HEK293 (cell line): ENCODE results near the gene MED29.

Experiments used
- ZNF114 ChIP-seq: fragments of 450-650 bp; formaldehyde crosslinking; IDR thresholded peaks from 2 replicates; pipeline ENCODE4 v1.5.0; 2017; ENCODE audit warnings: missing biosample characterization, missing genetic modification characterization
- ZNF24 ChIP-seq: fragments of 450-650 bp; formaldehyde crosslinking; IDR thresholded peaks from 2 replicates; pipeline ENCODE4 v1.5.1; 2016; ENCODE audit warnings: missing biosample characterization, missing genetic modification characterization
- ZNF423 ChIP-seq: fragments of 450-650 bp; formaldehyde crosslinking; IDR thresholded peaks from 2 replicates; pipeline ENCODE4 v1.5.1; 2016; ENCODE audit warnings: missing biosample characterization, missing genetic modification characterization
- ZNF768 ChIP-seq: fragments of 450-650 bp; formaldehyde crosslinking; IDR thresholded peaks from 2 replicates; pipeline ENCODE4 v1.5.1; 2018; ENCODE audit warnings: missing biosample characterization, mild to moderate bottlenecking, missing genetic modification characterization

- peak; percentile 96 for TF ChIP-seq ZNF423
- TF ChIP-seq ZNF768 (tag by site-specific recombination), result peak; percentile 50; the same call in 1 of the 2 replicates
- no peak for TF ChIP-seq ZNF114 (tag by site-specific recombination)
- peak; percentile 95 for TF ChIP-seq ZNF24 (tag by site-specific recombination)
Observed at GRCh38 chr19:39341719-39342604, 49.2 kb upstream of the MED29 start, which contains the start of gene SAMD4B.
